NCI-H187 (cell line): ENCODE results near the gene LILRA1.
"Not testable (repeated sequence)": the region's sequence is repeated elsewhere in the genome, so short reads cannot be mapped to it uniquely, and the experiment has no call there.

Experiments used
- DNase-seq, 2 experiments: peaks; one replicate each; lab custom pipeline; 2025; lab: John Stamatoyannopoulos, UW

Gene LILRA1

GRCh38 chr19:54593445-54593844 is at the start of gene LILRA1:
TSS of gene LILRA1 (plus strand) at chr19:54593632. CDS start at chr19:54594245, 613 bp downstream.
- not testable (repeated sequence) for DNase-seq

DNA sequence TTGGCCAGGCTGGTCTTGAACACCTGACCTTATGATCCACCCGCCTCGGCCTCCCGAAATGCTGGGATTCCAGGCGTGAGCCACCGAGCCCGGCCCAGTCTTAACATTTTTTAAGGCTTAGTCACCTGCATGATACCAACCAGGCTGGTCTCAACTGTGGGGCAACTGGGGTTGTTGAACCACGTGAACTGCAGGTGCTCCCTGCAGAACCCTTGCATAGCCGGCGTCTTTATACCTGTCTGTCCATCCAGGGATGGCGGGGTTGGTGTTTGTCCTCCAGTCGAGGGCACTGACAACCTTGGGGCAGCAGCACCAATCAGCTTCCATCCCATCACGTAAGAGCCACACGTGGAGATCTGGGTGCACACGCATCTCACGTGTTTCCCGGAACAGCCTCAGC is 44.6 kb upstream of the LILRA1 start:
- no peak for DNase-seq

DNA sequence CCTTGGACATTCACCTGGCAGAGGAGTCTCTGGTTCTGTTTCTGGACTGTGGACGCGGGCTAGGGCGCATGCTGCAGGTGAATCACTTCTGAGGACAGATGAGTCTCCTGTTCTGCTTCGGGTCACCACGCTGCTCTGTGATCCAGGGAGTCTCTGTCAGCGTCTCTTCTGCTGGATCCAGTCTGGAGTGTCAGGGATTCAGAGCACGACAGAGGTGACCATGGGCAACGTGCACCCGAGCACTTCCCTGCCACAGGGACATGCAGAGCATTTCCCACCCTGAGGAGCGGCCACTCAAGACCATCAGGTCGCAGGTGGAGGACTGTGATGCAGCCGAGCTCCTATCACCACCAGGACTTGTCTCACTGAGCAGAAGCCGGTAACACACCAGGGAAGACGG is 44.2 kb upstream of the LILRA1 start:
- DNase-seq, result no peak

GRCh38 chr19:54551293-54551692 is 42.1 kb upstream of the LILRA1 start:
- DNase-seq, result no peak

- no peak for DNase-seq
Observed at GRCh38 chr19:54551950-54552912, 41.2 kb upstream of the LILRA1 start.

- no peak for DNase-seq
Observed at GRCh38 chr19:54552913-54553310, 40.5 kb upstream of the LILRA1 start.

- DNase-seq, result no peak
Observed at GRCh38 chr19:54554006-54554405, 39.4 kb upstream of the LILRA1 start.

DNA sequence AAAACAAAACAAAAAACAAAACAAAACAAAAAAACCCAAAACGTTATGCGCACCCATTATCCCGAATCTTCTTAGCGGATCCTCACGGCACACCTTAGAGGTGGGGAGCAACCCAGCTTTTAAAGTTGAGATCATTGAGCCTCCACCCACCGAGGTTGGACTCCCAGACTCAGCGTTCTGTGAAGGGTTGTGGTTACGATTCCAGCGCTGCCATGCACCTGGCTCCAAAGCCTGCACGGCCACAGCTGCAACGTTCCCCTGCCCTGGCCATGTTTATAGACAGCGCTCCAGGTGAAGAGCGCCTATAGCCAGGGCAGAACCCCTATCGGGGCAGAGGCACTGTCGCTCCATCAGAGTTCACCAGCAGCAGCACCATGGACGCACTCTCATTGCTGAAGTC is 38.5 kb upstream of the LILRA1 start:
- DNase-seq, result no peak

GRCh38 chr19:54556194-54556593 is 37.2 kb upstream of the LILRA1 start:
- DNase-seq, result no peak

DNA sequence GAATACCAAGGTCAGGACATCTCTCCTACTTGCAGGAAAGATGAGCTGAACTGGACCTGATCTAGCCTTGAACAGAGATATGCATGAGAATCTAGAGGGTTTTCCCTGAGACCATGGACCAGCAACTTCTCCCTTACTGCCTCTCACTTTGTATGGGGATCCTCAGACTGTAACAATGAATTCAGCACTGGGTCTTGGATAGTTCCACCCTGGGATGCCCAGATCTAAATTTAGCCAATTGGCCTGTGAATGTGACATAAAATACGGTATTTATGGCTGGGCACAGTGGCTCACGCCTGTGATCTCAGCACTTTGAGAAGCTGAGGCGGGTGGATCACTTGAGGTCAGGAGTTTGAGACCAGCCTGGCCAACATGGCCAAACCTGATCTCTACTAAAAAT is 35.1 kb upstream of the LILRA1 start:
- no peak for DNase-seq

DNA sequence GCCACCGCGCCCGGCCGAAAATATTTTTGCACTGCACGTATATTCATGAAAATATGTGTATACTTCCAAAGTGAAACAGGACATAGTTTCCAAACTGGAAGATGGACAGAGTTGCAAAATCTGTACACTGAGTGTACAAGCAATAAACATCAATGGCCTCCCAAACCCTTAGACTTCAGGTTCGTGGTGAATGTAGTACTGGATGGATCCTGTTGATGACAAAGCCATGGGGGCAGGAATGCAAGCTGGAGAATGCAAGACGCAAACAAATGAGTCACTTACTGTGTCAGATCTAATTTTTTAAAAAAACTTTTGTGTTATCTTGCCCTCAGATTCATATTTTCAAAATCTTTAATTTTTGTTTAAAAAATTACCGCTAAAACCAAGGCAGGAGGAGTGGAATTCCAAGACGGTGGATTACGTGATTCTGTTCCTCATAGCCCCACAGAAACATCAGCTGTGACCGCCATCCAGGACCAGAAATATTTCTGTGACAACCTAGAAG is 32.5 kb upstream of the LILRA1 start:
- DNase-seq, result no peak

GRCh38 chr19:54561840-54562239 is 31.6 kb upstream of the LILRA1 start:
- DNase-seq, result no peak

GRCh38 chr19:54563206-54563605 is 30.2 kb upstream of the LILRA1 start:
- not testable (repeated sequence) for DNase-seq

GRCh38 chr19:54570316-54570715 is 23.1 kb upstream of the LILRA1 start:
- no peak for DNase-seq

- not testable (repeated sequence) for DNase-seq
Observed at GRCh38 chr19:54571715-54572615, 21.5 kb upstream of the LILRA1 start.

GRCh38 chr19:54572696-54573311 is 20.6 kb upstream of the LILRA1 start:
- DNase-seq, result no peak

DNA sequence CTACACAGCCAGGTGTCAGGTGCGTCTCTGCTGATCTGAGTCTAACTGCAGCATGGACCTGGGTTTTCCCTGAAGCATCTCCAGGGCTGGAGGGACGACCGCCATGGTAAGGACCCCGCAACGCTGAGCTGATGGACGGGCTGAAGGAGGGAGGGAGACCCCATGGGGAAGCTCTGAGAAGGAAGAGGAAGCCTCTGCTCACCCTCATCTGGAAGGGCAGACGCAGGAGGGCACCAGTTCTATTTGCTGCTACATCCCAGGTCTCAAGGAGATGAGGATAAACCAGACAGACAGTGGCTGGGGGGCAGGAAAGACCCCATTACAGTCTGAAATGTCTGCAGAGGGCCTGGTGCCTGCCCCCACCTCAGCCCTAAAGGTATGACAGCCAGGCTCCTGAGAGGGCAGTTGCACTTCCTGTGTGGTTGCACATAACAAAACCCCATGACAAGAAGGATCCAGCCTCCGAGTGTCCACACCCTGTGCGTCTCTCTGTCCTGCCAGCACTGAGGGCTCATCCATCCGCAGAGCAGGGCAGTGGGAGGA is 20.0 kb upstream of the LILRA1 start, which contains the start of gene LILRA2:
LILRA2 (plus strand) TSS at position 461 of the 543 bp plus-strand sequence. CDS start 89 bp downstream, outside the sequence.
- DNase-seq, result no peak

GRCh38 chr19:54574051-54574450 is 19.4 kb upstream of the LILRA1 start:
- no peak for DNase-seq

DNA sequence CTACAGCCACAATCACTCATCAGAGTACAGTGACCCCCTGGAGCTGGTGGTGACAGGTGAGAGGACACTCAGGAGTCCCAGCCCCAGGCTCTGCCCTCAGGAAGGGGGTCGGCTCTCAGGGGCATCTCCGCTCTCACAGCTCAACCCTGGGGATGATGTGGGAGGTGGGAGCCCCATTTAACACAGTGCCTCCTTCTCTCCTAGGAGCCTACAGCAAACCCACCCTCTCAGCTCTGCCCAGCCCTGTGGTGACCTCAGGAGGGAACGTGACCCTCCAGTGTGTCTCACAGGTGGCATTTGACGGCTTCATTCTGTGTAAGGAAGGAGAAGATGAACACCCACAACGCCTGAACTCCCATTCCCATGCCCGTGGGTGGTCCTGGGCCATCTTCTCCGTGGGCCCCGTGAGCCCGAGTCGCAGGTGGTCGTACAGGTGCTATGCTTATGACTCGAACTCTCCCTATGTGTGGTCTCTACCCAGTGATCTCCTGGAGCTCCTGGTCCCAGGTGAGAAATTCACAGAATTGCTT is 18.8 kb upstream of the LILRA1 start:
- DNase-seq, result no peak

DNA sequence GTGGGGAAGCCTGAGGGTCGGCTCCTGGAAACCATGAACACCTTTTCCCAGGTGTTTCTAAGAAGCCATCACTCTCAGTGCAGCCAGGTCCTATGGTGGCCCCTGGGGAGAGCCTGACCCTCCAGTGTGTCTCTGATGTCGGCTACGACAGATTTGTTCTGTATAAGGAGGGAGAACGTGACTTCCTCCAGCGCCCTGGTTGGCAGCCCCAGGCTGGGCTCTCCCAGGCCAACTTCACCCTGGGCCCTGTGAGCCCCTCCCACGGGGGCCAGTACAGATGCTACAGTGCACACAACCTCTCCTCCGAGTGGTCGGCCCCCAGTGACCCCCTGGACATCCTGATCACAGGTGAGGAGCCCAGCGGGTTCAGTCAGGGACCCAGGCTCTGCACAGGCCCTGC is 18.2 kb upstream of the LILRA1 start:
- not testable (repeated sequence) for DNase-seq

- no peak for DNase-seq
Observed at GRCh38 chr19:54576411-54576976, 16.9 kb upstream of the LILRA1 start.
